ENCODE measurements around the gene CNOT2.
A peak's percentile ranks its signal among the peaks of the same experiment; 100 is the strongest.

The CNOT2 gene, protein sequence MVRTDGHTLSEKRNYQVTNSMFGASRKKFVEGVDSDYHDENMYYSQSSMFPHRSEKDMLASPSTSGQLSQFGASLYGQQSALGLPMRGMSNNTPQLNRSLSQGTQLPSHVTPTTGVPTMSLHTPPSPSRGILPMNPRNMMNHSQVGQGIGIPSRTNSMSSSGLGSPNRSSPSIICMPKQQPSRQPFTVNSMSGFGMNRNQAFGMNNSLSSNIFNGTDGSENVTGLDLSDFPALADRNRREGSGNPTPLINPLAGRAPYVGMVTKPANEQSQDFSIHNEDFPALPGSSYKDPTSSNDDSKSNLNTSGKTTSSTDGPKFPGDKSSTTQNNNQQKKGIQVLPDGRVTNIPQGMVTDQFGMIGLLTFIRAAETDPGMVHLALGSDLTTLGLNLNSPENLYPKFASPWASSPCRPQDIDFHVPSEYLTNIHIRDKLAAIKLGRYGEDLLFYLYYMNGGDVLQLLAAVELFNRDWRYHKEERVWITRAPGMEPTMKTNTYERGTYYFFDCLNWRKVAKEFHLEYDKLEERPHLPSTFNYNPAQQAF

GRCh38 chr12:70242695-70243509, at the start of gene CNOT2:
Gene CNOT2 (plus strand): TSS chr12:70243433. CDS start chr12:70278227, 34,794 bp downstream.
- Mint-ChIP-seq H3K4me1 (ENCODE audit: low read depth) (peaks cover 59% of the 10 kb centered on the region), H3K9me3 (no peaks in the 10 kb centered on the region), H3K4me3 (peak within 1 kb of the TSS; percentile 96), H3K36me3 (ENCODE audit: low read depth) (peaks cover 90% of the 10 kb centered on the region), H3K27ac (peak within 1 kb of the TSS; percentile 99), H3K27me3 (no peaks in the 10 kb centered on the region)
- DNase-seq, result peak; percentile 93

DNA sequence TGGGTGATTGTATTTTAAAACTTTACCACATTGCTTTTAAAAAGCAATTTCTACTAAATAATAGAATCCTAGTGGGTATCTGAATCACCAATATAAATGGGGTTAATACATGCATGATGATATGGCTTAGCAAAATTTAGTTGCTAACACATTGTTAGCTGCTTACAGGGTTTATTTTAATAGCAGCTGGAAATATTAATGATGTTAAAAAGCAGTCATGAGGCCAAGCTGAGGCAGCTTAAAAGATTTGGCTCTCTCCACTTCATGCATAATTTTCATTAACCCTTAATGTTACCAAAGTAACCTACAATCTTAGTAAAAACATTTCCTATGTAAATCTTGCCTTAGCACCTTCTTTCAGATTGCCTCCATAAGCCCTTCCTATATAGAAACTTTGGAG, 49.2 kb upstream of the CNOT2 start:
- H3K4me3 Mint-ChIP-seq, result no peak overlapping the region
- H3K36me3 Mint-ChIP-seq (ENCODE audit: low read depth), result no peaks in the 10 kb centered on the region
- no peak for DNase-seq

DNA sequence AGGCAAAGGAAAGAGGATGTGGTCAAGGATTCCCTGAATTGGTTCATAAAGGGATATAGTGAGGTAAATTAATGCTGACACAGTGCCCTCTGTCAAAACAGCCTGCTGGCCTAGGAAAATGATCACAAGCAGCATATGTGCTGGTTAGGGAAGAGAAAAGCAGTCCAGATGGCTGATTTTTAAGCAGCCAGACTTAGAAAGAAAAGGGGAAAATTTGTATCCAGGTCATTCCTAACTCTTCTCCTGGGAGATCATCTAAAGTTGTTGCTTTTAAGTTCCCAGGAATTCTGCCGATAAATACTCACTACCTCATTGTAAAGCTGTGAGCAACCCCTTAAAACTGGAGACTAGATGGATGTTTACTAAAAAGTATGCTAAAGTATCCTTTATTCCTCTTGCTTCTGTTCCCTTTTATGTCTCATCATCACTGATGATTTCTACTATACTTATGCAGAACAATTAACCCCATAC, 46.4 kb upstream of the CNOT2 start:
- Mint-ChIP-seq H3K36me3 (ENCODE audit: low read depth) (no peaks in the 10 kb centered on the region), H3K27me3 (no peaks in the 10 kb centered on the region), H3K4me3 (no peak overlapping the region), H3K9me3 (no peaks in the 10 kb centered on the region), H3K27ac (no peak overlapping the region), H3K4me1 (ENCODE audit: low read depth) (no peaks in the 10 kb centered on the region)
- DNase-seq, result no peak

More for the DNA sequence above, 49.2 kb upstream of the CNOT2 start:
- no peaks in the 10 kb centered on the region for H3K4me1 Mint-ChIP-seq (ENCODE audit: low read depth)
- no peak overlapping the region for H3K27ac Mint-ChIP-seq
- no peaks in the 10 kb centered on the region for H3K9me3 Mint-ChIP-seq
- H3K27me3 Mint-ChIP-seq, result no peaks in the 10 kb centered on the region

- Mint-ChIP-seq H3K4me1 (ENCODE audit: low read depth) (no peaks in the 10 kb centered on the region), H3K27me3 (no peaks in the 10 kb centered on the region), H3K9me3 (no peaks in the 10 kb centered on the region), H3K36me3 (ENCODE audit: low read depth) (no peaks in the 10 kb centered on the region), H3K4me3 (no peak overlapping the region), H3K27ac (no peak overlapping the region)
- DNase-seq, result no peak
These were observed 45.9 kb upstream of the CNOT2 start for GRCh38 chr12:70197345-70197744.

GRCh38 chr12:70213707-70214106, 29.5 kb upstream of the CNOT2 start:
- no peaks in the 10 kb centered on the region for H3K4me1 Mint-ChIP-seq (ENCODE audit: low read depth)
- H3K27me3 Mint-ChIP-seq, result no peaks in the 10 kb centered on the region
- no peak overlapping the region for H3K4me3 Mint-ChIP-seq
- H3K27ac Mint-ChIP-seq, result no peak overlapping the region
- peaks cover 12% of the 10 kb centered on the region for H3K36me3 Mint-ChIP-seq (ENCODE audit: low read depth)
- peaks cover 44% of the 10 kb centered on the region for H3K9me3 Mint-ChIP-seq
- DNase-seq, result no peak

- peaks cover 32% of the 10 kb centered on the region for H3K9me3 Mint-ChIP-seq
- H3K27ac Mint-ChIP-seq, result no peak overlapping the region
- no peaks in the 10 kb centered on the region for H3K27me3 Mint-ChIP-seq
- no peak overlapping the region for H3K4me3 Mint-ChIP-seq
- no peak for DNase-seq
- no peaks in the 10 kb centered on the region for H3K4me1 Mint-ChIP-seq (ENCODE audit: low read depth)
- peaks cover 12% of the 10 kb centered on the region for H3K36me3 Mint-ChIP-seq (ENCODE audit: low read depth)
These were observed 28.1 kb upstream of the CNOT2 start for GRCh38 chr12:70214972-70215617.

GRCh38 chr12:70217416-70217815, 25.8 kb upstream of the CNOT2 start:
- no peak overlapping the region for H3K27ac Mint-ChIP-seq
- H3K36me3 Mint-ChIP-seq (ENCODE audit: low read depth), result peaks cover 12% of the 10 kb centered on the region
- peaks cover 17% of the 10 kb centered on the region for H3K9me3 Mint-ChIP-seq
- H3K27me3 Mint-ChIP-seq, result no peaks in the 10 kb centered on the region
- no peak for DNase-seq
- H3K4me1 Mint-ChIP-seq (ENCODE audit: low read depth), result no peaks in the 10 kb centered on the region
- H3K4me3 Mint-ChIP-seq, result no peak overlapping the region

GRCh38 chr12:70221626-70222025, 21.6 kb upstream of the CNOT2 start:
- H3K4me3 Mint-ChIP-seq, result no peak overlapping the region
- peaks cover 5% of the 10 kb centered on the region for H3K36me3 Mint-ChIP-seq (ENCODE audit: low read depth)
- H3K9me3 Mint-ChIP-seq, result no peaks in the 10 kb centered on the region
- H3K27me3 Mint-ChIP-seq, result no peaks in the 10 kb centered on the region
- H3K4me1 Mint-ChIP-seq (ENCODE audit: low read depth), result no peaks in the 10 kb centered on the region
- no peak overlapping the region for H3K27ac Mint-ChIP-seq
- no peak for DNase-seq

- Mint-ChIP-seq H3K27me3 (no peaks in the 10 kb centered on the region), H3K36me3 (ENCODE audit: low read depth) (peaks cover 5% of the 10 kb centered on the region), H3K4me1 (ENCODE audit: low read depth) (no peaks in the 10 kb centered on the region), H3K27ac (no peak overlapping the region), H3K4me3 (no peak overlapping the region), H3K9me3 (no peaks in the 10 kb centered on the region)
- no peak for DNase-seq
These were observed 15.3 kb upstream of the CNOT2 start for GRCh38 chr12:70227911-70228310.

DNA sequence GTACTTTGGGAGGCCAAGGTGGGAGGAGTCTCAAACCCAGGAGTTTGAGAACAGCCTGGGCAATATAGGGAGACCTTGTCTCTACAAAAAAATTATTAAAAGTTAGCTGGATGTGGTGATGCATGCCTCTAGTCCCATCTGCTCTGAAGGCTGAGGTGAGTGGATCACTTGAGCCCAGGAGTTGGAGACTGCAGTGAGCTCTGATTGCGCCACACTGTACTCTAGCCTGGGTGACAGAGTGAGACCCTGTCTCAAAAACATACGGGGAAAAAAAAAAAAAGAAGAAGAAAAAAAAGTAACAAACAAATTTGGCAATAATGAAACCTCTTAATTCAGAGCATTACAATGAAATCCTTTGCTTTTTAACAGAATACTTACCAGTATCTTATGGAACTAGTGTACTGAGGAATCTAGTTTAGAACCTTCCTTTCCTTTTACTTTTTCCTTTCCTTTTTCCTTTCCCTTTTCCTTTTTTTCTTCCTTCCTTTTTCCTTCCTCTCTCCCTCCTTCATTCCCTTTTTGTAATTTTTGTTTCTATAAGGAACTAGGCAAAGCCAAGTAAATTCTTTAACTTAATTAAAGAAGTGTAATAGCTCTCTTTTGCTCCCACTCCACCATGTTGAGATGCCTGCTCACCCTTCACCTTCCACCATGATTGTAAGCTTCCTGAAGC, 12.2 kb upstream of the CNOT2 start:
- Mint-ChIP-seq H3K36me3 (ENCODE audit: low read depth) (no peaks in the 10 kb centered on the region), H3K4me3 (no peak overlapping the region), H3K27me3 (no peaks in the 10 kb centered on the region), H3K9me3 (no peaks in the 10 kb centered on the region), H3K27ac (no peak overlapping the region), H3K4me1 (ENCODE audit: low read depth) (no peaks in the 10 kb centered on the region)
- no peak for DNase-seq

GRCh38 chr12:70236990-70237389, 6.2 kb upstream of the CNOT2 start:
- H3K9me3 Mint-ChIP-seq, result peaks cover 2% of the 10 kb centered on the region
- H3K4me1 Mint-ChIP-seq (ENCODE audit: low read depth), result peaks cover 18% of the 10 kb centered on the region
- no peak overlapping the region for H3K27ac Mint-ChIP-seq
- H3K27me3 Mint-ChIP-seq, result no peaks in the 10 kb centered on the region
- H3K36me3 Mint-ChIP-seq (ENCODE audit: low read depth), result peaks cover 51% of the 10 kb centered on the region
- H3K4me3 Mint-ChIP-seq, result no peak overlapping the region
- DNase-seq, result no peak

- no peak for DNase-seq
- peaks cover 37% of the 10 kb centered on the region for H3K4me1 Mint-ChIP-seq (ENCODE audit: low read depth)
- no peaks in the 10 kb centered on the region for H3K27me3 Mint-ChIP-seq
- H3K9me3 Mint-ChIP-seq, result peaks cover 2% of the 10 kb centered on the region
- H3K27ac Mint-ChIP-seq, result peak overlapping the region; percentile 18
- no peak overlapping the region for H3K4me3 Mint-ChIP-seq
- H3K36me3 Mint-ChIP-seq (ENCODE audit: low read depth), result peaks cover 84% of the 10 kb centered on the region
These were observed 2.6 kb upstream of the CNOT2 start for GRCh38 chr12:70240673-70241072.

DNA sequence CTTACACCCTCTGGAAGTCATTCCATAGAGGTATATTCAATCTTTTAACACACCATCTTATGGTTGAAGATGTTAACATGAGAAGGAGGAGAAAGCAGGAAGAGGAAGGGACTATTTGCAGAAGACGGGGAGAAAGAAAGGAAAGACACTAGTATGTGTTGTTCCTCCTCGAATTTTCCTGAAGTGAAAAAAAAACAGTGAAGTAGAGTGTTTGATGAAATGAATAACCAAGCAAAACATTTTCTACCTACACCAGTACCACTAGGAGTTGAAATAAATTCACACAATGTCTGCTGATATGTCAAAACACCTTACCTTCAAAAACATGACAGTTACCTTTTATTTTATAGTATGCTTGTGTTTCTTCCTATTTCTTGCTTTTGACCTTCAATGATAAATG, 1.4 kb upstream of the CNOT2 start:
- H3K27ac Mint-ChIP-seq, result peak overlapping the region; percentile 99
- H3K4me3 Mint-ChIP-seq, result peak overlapping the region; percentile 96
- peaks cover 48% of the 10 kb centered on the region for H3K4me1 Mint-ChIP-seq (ENCODE audit: low read depth)
- no peaks in the 10 kb centered on the region for H3K9me3 Mint-ChIP-seq
- peaks cover 90% of the 10 kb centered on the region for H3K36me3 Mint-ChIP-seq (ENCODE audit: low read depth)
- H3K27me3 Mint-ChIP-seq, result no peaks in the 10 kb centered on the region
- no peak for DNase-seq
